ENCODE data around the gene LINGO1. TPM values are rescaled to one million over a fixed set of nuclear protein-coding genes. Genes with fewer than 3 reads are reported as not detected.
A peak's percentile ranks its signal among the peaks of the same experiment; 100 is the strongest.

LINGO1 gene
- total and polyA plus RNA-seq, 3 donors from 2014 or later, result 16.6 to 22.4 (median 16.7) TPM

DNA sequence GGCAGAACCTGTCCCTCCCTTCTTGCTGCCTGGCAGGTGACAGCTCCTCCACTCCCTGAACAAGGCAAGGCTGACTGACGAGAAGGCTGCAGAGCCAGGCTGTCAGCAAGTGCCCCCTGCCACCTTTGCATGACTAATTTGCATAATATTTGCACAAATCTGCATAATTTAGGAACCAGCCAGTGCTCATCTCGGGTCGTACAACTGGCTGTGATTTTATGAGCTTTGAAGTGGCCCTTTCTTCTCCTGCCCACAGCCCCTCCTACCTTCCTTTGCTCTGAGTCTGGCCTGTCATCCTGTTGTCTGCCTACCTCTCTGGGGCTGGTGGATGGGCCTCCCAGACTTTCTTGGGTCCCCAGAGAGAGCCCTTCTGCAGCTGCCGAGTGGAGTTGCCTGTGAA, 58.9 kb downstream of the LINGO1 start:
- H3K36me3 ChIP-seq (ENCODE audit: low read depth, missing control alignments), result no peaks in the 10 kb centered on the region
- TF ChIP-seq POLR2A (IDR thresholded peaks at IDR 0.05), result no peak
- TF ChIP-seq, protein P1, sequence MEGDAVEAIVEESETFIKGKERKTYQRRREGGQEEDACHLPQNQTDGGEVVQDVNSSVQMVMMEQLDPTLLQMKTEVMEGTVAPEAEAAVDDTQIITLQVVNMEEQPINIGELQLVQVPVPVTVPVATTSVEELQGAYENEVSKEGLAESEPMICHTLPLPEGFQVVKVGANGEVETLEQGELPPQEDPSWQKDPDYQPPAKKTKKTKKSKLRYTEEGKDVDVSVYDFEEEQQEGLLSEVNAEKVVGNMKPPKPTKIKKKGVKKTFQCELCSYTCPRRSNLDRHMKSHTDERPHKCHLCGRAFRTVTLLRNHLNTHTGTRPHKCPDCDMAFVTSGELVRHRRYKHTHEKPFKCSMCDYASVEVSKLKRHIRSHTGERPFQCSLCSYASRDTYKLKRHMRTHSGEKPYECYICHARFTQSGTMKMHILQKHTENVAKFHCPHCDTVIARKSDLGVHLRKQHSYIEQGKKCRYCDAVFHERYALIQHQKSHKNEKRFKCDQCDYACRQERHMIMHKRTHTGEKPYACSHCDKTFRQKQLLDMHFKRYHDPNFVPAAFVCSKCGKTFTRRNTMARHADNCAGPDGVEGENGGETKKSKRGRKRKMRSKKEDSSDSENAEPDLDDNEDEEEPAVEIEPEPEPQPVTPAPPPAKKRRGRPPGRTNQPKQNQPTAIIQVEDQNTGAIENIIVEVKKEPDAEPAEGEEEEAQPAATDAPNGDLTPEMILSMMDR (IDR thresholded peaks at IDR 0.05), result no peak
- no peaks in the 10 kb centered on the region for H3K9me3 ChIP-seq
- H3K4me1 ChIP-seq, result peaks cover 6% of the 10 kb centered on the region
- DNase-seq, result no peak
- no peaks in the 10 kb centered on the region for H3K27me3 ChIP-seq
- intact Hi-C loops (cut with DNase I; ENCODE audit: low total_unique reads), result no loop called here
- H3K4me3 ChIP-seq, result no peak overlapping the region
- WGBS, 2 donors, result 92% methylated on average over 4 of the region's 4 CpGs
- no peak overlapping the region for H3K27ac ChIP-seq

DNA sequence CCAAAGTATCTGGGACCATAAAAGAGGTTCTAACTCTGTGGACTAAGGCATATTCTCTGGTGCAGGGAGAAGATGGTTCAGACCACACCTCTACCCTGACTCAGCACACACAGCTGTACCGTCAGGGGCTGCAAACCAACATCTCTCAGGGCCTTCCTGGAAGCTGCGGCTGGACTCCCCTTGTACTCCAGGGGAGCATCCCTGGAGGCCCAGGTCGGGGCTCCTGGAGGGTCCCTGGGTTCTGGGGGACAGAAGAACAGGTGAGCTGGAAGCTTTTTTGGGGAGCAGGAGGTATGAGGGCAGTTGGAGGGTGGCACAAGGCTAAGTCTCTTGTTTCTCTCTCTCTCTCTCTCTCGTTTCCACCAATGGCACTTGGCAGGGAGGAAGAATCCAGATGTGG, 60.5 kb downstream of the LINGO1 start:
- no peaks in the 10 kb centered on the region for H3K9me3 ChIP-seq
- peaks cover 6% of the 10 kb centered on the region for H3K4me1 ChIP-seq
- H3K27ac ChIP-seq, result no peak overlapping the region
- no peak for DNase-seq
- no peak for TF ChIP-seq POLR2A (IDR thresholded peaks at IDR 0.05)
- TF ChIP-seq, protein P1 (IDR thresholded peaks at IDR 0.05), result no peak
- 84 to 94% methylated on average over 2 to 4 of the region's 4 CpGs for WGBS, 2 donors
- H3K36me3 ChIP-seq (ENCODE audit: low read depth, missing control alignments), result no peaks in the 10 kb centered on the region
- H3K4me3 ChIP-seq, result no peak overlapping the region
- no peaks in the 10 kb centered on the region for H3K27me3 ChIP-seq
- intact Hi-C loops (cut with DNase I; ENCODE audit: low total_unique reads), result no loop called here

DNA sequence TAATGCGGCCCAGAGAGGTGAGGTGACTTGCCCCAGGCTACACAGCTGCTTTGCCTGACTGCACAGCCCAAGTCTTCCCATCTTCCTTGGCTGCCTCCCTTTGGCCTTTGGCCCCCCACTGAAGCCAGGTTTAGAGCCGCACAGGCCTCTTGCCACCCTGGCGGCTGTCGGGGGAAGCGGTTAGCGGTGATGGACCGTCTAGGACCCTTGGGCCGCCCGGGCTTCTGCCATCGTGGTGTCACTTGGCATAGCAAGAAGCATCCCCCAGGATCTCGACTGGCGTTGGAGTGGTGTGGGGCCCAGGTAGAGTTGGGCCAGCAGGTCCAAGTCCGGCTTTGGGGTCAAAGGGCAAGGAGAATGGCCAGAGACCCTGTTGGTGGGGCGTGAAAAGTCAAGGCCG, 61.0 kb downstream of the LINGO1 start:
- no peak overlapping the region for H3K4me3 ChIP-seq
- no peak for TF ChIP-seq POLR2A (IDR thresholded peaks at IDR 0.05)
- TF ChIP-seq, protein P1 (IDR thresholded peaks at IDR 0.05), result no peak
- H3K4me1 ChIP-seq, result peaks cover 6% of the 10 kb centered on the region
- no peaks in the 10 kb centered on the region for H3K27me3 ChIP-seq
- no peak for DNase-seq
- no peak overlapping the region for H3K27ac ChIP-seq
- no peaks in the 10 kb centered on the region for H3K9me3 ChIP-seq
- H3K36me3 ChIP-seq (ENCODE audit: low read depth, missing control alignments), result no peaks in the 10 kb centered on the region
- intact Hi-C loops (cut with DNase I; ENCODE audit: low total_unique reads), result no loop called here
- 84 to 100% methylated on average over 6 to 15 of the region's 15 CpGs for WGBS, 2 donors

DNA sequence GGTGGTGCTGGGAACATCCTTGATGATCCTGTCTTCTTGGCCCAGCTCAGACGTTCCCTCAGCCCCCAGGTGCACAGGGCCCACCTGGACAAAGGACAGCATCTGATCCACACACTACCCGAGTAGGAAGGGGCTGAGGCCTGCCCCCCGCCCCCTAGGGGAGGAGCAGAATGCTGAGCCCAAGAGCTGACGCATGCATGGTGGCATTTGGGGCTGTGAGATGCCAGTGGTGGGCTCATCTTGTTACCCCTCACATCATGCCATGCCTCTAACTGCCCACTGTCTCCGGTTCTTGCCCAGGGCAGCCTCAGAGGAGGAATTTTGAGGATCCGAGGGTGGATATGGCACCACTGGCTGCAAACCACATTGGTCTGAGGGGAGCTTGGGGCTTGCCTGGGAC, 61.5 kb downstream of the LINGO1 start:
- peaks cover 6% of the 10 kb centered on the region for H3K4me1 ChIP-seq
- H3K4me3 ChIP-seq, result no peak overlapping the region
- intact Hi-C loops (cut with DNase I; ENCODE audit: low total_unique reads), result no loop called here
- no peaks in the 10 kb centered on the region for H3K9me3 ChIP-seq
- H3K27me3 ChIP-seq, result no peaks in the 10 kb centered on the region
- H3K36me3 ChIP-seq (ENCODE audit: low read depth, missing control alignments), result no peaks in the 10 kb centered on the region
- TF ChIP-seq, protein P1 (IDR thresholded peaks at IDR 0.05), result no peak
- no peak for TF ChIP-seq POLR2A (IDR thresholded peaks at IDR 0.05)
- DNase-seq, result no peak
- whole genome bisulfite sequencing, 2 donors, result 86 to 99% methylated on average over 5 to 6 of the region's 6 CpGs
- H3K27ac ChIP-seq, result no peak overlapping the region

DNA sequence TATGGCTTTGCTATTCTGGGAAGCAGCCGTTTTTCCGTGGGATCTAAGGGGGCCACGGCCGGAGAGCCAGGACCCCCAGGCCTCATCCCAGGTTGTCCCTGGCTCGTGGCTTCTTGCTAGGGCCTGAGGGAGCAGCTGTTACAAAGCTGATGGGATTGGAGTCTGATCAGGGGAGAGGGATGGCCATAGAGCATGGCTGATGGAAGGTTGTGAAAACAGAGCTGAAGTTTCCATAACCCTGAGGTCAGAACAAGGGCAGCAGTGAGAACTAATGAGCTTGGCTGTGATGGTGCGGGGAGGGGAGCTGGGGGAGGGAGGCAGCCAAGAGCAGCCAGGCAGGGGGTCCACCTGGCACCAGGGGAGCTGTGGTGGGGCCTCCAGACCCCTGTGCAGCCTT, 63.0 kb downstream of the LINGO1 start:
- Histone ChIP-seq H3K27ac (no peak overlapping the region), H3K9me3 (no peaks in the 10 kb centered on the region), H3K4me3 (peak overlapping the region in 1 of 2 donors; percentile 33), H3K27me3 (no peaks in the 10 kb centered on the region), H3K36me3 (ENCODE audit: low read depth, missing control alignments) (no peaks in the 10 kb centered on the region), H3K4me1 (peaks cover 6% of the 10 kb centered on the region)
- no peak for DNase-seq
- TF ChIP-seq POLR2A (IDR thresholded peaks at IDR 0.05), result no peak
- TF ChIP-seq, protein P1 (IDR thresholded peaks at IDR 0.05), result no peak
- 17 to 25% methylated on average over 6 of the region's 6 CpGs for WGBS, 2 donors
- intact Hi-C loops (cut with DNase I; ENCODE audit: low total_unique reads), result no loop called here
